LNCaP clone FGC (cell line): ENCODE data around the gene C1D.

Source experiments
- DNase-seq: peaks from one replicate; pipeline ENCODE4 v3.0.0-alpha.2; 2011; ENCODE audit warnings: low read depth
- H3K4me3 ChIP-seq: 2 replicates; pipeline ENCODE4 v1.5.1; 2011; ENCODE audit warnings: mild to moderate bottlenecking, low read depth, low read length, control low read depth
- TF ChIP-seq, protein P1 (sequence below): IDR thresholded peaks from 2 replicates; pipeline ENCODE4 v1.5.1; 2012; ENCODE audit warnings: mild to moderate bottlenecking; ENCODE audit not compliant: control insufficient read depth, insufficient read depth; ENCODE audit errors: extremely low read depth

The C1D gene

DNA sequence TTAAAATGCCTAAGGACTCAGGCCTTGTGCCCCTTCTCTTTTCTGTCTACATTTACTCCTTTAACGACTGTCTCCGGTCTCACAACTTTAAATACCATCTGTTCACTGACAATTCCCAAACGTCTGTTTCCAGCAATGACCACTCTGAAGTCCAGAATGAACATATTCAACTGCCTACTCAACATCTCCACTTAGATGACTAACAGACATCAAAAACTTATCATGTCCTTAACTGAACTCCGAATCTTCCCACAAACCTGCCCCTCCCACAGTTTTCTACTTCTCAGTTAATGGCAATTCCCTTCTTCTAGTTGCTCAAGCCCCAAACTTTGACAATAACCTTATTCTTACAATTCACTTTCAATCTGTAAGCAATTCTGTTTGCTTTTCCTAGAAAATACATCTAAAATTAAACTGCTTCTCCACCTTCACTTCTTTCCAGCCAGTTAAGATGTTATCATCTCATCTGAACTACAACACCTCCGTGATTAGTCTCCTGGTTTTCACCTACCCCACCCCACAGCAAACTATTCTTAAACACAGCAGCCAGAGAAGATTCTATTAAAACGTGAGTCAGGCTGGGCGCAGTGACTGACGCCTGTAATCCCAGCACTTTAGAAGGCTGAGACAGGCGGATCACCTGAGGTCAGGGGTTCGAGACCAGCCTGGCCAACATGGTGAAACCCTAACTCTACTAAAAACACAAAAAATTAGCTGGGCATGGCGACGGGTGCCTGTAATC is 2.8 kb downstream of the C1D start:
- no peak overlapping the region for H3K4me3 ChIP-seq
- TF ChIP-seq, protein P1, sequence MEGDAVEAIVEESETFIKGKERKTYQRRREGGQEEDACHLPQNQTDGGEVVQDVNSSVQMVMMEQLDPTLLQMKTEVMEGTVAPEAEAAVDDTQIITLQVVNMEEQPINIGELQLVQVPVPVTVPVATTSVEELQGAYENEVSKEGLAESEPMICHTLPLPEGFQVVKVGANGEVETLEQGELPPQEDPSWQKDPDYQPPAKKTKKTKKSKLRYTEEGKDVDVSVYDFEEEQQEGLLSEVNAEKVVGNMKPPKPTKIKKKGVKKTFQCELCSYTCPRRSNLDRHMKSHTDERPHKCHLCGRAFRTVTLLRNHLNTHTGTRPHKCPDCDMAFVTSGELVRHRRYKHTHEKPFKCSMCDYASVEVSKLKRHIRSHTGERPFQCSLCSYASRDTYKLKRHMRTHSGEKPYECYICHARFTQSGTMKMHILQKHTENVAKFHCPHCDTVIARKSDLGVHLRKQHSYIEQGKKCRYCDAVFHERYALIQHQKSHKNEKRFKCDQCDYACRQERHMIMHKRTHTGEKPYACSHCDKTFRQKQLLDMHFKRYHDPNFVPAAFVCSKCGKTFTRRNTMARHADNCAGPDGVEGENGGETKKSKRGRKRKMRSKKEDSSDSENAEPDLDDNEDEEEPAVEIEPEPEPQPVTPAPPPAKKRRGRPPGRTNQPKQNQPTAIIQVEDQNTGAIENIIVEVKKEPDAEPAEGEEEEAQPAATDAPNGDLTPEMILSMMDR: no peak
- no peak for DNase-seq

DNA sequence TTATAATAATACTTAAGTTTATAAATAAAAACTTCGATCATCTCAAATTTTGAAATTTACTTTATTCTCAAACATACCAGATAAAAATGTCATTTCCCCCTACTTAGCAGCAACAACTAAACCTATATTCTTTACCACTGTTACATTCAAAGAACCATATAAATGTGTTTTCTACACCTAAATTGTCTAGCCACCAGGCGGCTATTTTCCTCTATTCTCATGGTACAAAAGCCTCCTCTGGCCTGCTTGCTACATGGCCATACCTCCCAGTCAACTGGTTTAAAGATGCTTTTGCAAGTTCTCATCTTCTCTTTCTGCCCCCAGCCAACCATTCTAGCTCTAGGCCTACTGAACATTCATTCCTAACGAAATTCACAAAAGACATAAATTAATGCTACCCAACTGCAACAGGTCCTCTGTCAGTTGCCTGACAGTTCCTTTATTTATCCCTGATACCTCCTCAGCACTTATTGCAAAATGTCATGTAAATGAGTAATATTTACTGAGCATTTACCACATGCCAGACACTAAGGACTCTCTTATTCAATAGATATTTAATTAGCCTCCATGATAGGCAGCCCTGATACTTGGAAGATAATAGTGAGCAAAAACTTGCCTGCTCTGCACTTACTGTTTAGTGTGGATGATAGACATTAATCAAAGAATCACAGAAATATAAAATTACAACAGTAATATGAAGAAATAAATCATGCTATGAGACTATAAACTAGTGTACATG is 5.0 kb downstream of the C1D start:
- DNase-seq: no peak
- TF ChIP-seq, protein P1: no peak
- H3K4me3 ChIP-seq: no peak overlapping the region

DNA sequence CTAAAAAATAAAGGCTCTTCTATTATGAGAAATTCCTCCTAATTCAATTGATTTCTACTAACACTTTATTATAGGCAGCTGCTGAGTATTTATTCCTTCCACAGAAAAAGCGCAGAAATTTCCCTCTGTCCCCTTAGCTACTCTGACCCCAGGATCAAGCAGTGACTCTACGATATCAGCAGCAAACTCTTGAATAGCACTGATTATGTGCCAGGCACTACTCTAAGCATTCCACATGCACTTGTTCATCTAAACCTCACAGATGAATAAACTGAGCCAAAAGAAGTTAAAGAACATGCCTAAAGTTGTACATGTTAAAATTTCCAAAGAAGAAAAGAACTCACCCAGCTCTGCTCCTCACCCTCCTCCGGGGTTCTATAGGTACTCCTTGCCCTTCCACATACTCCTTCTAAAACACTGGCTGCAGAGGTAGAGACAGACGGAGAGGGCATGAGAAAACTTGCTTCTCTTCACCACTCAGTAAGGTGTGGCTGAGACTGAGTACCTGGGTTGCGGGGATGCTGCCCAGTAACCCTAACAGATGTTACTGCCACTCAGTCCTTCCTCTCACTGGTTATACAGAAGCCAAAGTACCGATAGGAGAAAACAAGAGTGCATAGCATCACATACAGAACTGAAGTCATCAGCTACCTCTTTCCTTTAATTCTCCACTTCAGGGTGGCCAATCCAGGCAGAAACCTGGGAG is 9.9 kb downstream of the C1D start:
- DNase-seq: no peak
- no peak overlapping the region for H3K4me3 ChIP-seq
- TF ChIP-seq, protein P1: no peak

DNA sequence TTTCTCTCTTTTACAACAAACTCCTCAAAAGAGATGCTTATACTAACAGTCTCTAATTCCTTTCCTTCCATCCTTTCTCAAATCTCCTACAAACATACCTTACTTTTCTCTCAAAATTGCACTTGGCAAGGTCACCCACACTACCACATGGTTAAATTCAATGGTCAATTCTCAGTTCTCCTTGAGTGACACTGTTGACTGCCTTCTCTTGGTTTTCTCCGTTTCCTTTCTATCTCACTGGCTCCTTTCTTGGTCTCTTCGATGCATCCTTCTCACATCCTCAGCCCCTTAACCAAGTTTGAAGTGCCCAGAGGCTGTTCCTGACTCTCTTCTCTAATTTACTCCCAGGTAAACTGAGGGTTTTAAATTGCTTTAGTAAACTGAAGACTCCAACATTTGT is 12.5 kb downstream of the C1D start:
- no peak overlapping the region for H3K4me3 ChIP-seq
- DNase-seq: no peak
- TF ChIP-seq, protein P1: no peak

DNA sequence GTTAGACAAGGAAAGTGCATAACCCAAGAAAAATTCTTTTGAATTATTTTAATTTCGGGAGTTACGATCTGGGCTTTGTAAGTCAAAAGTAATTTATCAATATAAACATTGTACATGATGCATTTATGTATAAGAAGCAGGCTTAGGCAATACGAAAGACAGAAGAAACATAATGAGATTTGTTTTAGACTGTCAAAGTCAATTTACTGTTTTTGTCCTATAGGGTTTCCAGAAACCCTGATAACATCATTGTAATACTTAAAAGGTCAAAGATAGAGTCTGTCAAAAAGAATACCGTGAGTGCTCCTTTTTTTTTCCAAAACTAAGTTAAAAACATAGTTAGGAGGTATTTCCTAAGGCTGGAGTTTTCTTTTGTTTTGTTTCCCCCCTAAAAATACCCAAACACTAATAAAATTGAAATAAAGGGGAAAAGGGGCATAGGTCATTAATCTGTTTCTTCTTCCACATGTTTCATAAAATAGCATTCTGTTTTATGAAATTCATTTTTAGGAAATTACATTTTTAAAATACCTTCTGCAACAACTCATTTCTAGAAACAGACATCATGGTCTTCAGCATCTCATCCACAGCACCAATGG is 16.1 kb downstream of the C1D start:
- no peak overlapping the region for H3K4me3 ChIP-seq
- TF ChIP-seq, protein P1: no peak
- DNase-seq: no peak

DNA sequence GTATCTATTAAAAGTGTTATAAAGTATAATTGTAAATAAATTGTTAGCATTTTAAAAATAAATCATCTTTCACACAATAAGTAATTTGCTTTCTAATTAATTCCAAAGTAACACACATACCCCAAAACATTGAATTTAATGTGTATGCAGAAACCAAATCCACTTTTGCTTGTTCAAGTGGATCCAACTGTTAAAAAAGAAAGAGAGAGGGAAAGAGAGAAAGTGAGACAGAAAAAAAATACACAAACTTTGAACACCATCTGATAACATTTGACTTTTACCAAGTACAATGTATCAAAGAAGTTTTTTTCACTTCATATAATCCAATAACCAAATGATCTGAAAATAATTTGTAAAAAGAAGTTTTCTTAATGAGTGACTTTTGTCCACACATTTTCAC is 16.6 kb downstream of the C1D start:
- DNase-seq: no peak
- TF ChIP-seq, protein P1: no peak
- no peak overlapping the region for H3K4me3 ChIP-seq
